Stimulated activated CD4-positive, alpha-beta T cell treated with anti-CD3 and anti-CD28 coated beads, Interleukin-1b, Interleukin-23, amount 100 ng/mL, for 1 hour (primary cell): Measurements from ENCODE around the gene CCDC190.
"Not testable (repeated sequence)": the region's sequence is repeated elsewhere in the genome, so short reads cannot be mapped to it uniquely, and the experiment has no call there.

Source experiments
- DNase-seq, 2 donors: peaks; one replicate each; pipeline ENCODE4 v3.0.0-alpha.2; 2020; ENCODE audit warnings: low read depth in 2 of 2

Gene CCDC190

GRCh38 chr1:162835157-162835899, 25.6 kb downstream of the CCDC190 start:
- DNase-seq, result no peak

GRCh38 chr1:162832470-162832869, 28.5 kb downstream of the CCDC190 start:
- no peak for DNase-seq

GRCh38 chr1:162829268-162829667, 31.7 kb downstream of the CCDC190 start:
- DNase-seq, result no peak

- DNase-seq, result no peak
Observed at GRCh38 chr1:162823771-162824525, 37.0 kb downstream of the CCDC190 start.

GRCh38 chr1:162823231-162823630, 37.7 kb downstream of the CCDC190 start:
- no peak for DNase-seq

- DNase-seq, result no peak
Observed at GRCh38 chr1:162822391-162823200, 38.4 kb downstream of the CCDC190 start.

GRCh38 chr1:162818666-162819065, 42.3 kb downstream of the CCDC190 start:
- not testable (repeated sequence) for DNase-seq

GRCh38 chr1:162818136-162818535, 42.8 kb downstream of the CCDC190 start:
- not testable (repeated sequence) for DNase-seq

- not testable (repeated sequence) for DNase-seq
Observed at GRCh38 chr1:162812357-162812756, 48.6 kb downstream of the CCDC190 start.

GRCh38 chr1:162807503-162807902, 53.5 kb downstream of the CCDC190 start:
- DNase-seq, result not testable (repeated sequence)
